K562 (cell line): ENCODE results near the gene MEF2C. TPM values are rescaled to one million over a fixed set of nuclear protein-coding genes. Genes with fewer than 3 reads are reported as not detected.

ENCODE experiments used
- ATF4 ChIP-seq: fragments of 450-650 bp; formaldehyde crosslinking; IDR thresholded peaks from 2 replicates; pipeline ENCODE4 v1.4.0; 2022; ENCODE audit warnings: mild to moderate bottlenecking, moderate library complexity
- CREB1 ChIP-seq, 2 experiments: sonication (generic) in 1 of 2; formaldehyde crosslinking in 1 of 2; IDR thresholded peaks; 2 replicates each; pipeline versions ENCODE4 v1.6.1 to v1.8.0; 2012 to 2022; ENCODE audit warnings: inconsistent platforms in 1 of 2, mild to moderate bottlenecking in 1 of 2, missing genetic modification reagents in 1 of 2, moderate library complexity in 1 of 2
- IRF9 ChIP-seq: fragments of 450-650 bp; IDR thresholded peaks from 2 replicates; pipeline ENCODE4 v1.6.1; 2016; ENCODE audit warnings: missing biosample characterization, missing genetic modification characterization
- KDM2B ChIP-seq: fragments of 250-450 bp; sonication (Bioruptor Pico); IDR thresholded peaks from 2 replicates; pipeline ENCODE4 v1.8.0; 2021; ENCODE audit warnings: mild to moderate bottlenecking, moderate library complexity
- MGA ChIP-seq: fragments of 450-650 bp; IDR thresholded peaks from 2 replicates; pipeline ENCODE4 v1.6.1; 2016; ENCODE audit warnings: mild to moderate bottlenecking, moderate library complexity
- MXD1 ChIP-seq: fragments of 250-450 bp; sonication (Bioruptor Pico); IDR thresholded peaks from 2 replicates; pipeline ENCODE4 v1.8.0; 2021; ENCODE audit warnings: borderline replicate concordance, mild to moderate bottlenecking, moderate library complexity; ENCODE audit not compliant: poor library complexity, severe bottlenecking
- NFE2 ChIP-seq: IDR thresholded peaks from 2 replicates; pipeline ENCODE4 v1.6.1; 2014; ENCODE audit warnings: antibody characterized with exemption, low read depth
- NRF1 ChIP-seq, 2 experiments: fragments of 450-650 bp; IDR thresholded peaks in 1 of 2; conservative IDR thresholded peaks in 1 of 2; 2 replicates each; pipeline ENCODE4 v1.6.1; 2014; ENCODE audit warnings: mild to moderate bottlenecking in 2 of 2
- PHF8 ChIP-seq: fragments of 200-600 bp; sonication (generic); IDR thresholded peaks from 2 replicates; pipeline ENCODE4 v1.6.1; 2012; ENCODE audit warnings: mixed run types, mild to moderate bottlenecking, inconsistent platforms, low read length, moderate library complexity, borderline replicate concordance
- ZBTB1 ChIP-seq: sonication (generic); formaldehyde crosslinking; IDR thresholded peaks from 2 replicates; pipeline ENCODE4 v1.8.1; 2023; ENCODE audit warnings: missing genetic modification reagents, low read depth, mild to moderate bottlenecking, borderline replicate concordance
- ZNF224 ChIP-seq: sonication (generic); formaldehyde crosslinking; IDR thresholded peaks from 2 replicates; pipeline ENCODE4 v1.8.0; 2022; ENCODE audit warnings: mild to moderate bottlenecking, missing genetic modification reagents
- ZNF263 ChIP-seq: sonication (generic); formaldehyde crosslinking; IDR thresholded peaks from 2 replicates; pipeline ENCODE4 v1.8.0; 2022; ENCODE audit warnings: mild to moderate bottlenecking, missing genetic modification reagents, borderline replicate concordance
- polyA plus RNA-seq, 8 experiments: library from polyadenylated mRNA; depleted of rRNA in 4 of 8; stranded (reverse) in 5 of 8; unstranded in 3 of 8; fragments of >200 nt; fragmentation: Nextera tagmentation in 2 of 8; fragmentation: Illumina TruSeq in 1 of 8; extraction: Ambion mirVana in 2 of 8; extraction: Trizol in 1 of 8; gene quantifications; 2 replicates each; pipeline versions ENCODE4 v1.2.1 to v1.2.3, GENCODE V29; 2011 to 2014; ENCODE audit warnings: inconsistent platforms in 1 of 8, missing spikeins in 1 of 8
- total RNA-seq, 7 experiments: library from RNA; depleted of rRNA in 6 of 7; stranded (reverse); fragments of >200 nt in 6 of 7; fragmentation: Illumina TruSeq in 2 of 7; extraction: Trizol in 2 of 7; gene quantifications; 2 replicates each; pipeline versions ENCODE4 v1.2.1 to v1.2.3, GENCODE V29; 2011 to 2021; ENCODE audit warnings: low replicate concordance in 1 of 7

MEF2C gene
- total and polyA plus RNA-seq, 9 of the 15 experiments (the other 6 are each of a cell fraction or from before 2014, with no cell fraction given), result 25.1 to 67.8 (median 58.3) TPM

- no peak for TF ChIP-seq MXD1 (CRISPR knock-in tag)
- TF ChIP-seq NRF1 (conservative IDR thresholded peaks at IDR 0.05 in 1 of 2, IDR thresholded peaks at IDR 0.05 in 1 of 2), result peak in 1 of 2 experiments; percentile 12; a peak in 1 of 4 replicates
- peak; percentile 76 for TF ChIP-seq MGA
- no peak for TF ChIP-seq IRF9 (tag)
- TF ChIP-seq KDM2B, result peak; percentile 56; the same call in 1 of the 2 replicates
- TF ChIP-seq NFE2, result no peak
- TF ChIP-seq PHF8, result peak; percentile 28
- TF ChIP-seq CREB1 (IDR thresholded peaks at IDR 0.05), result 0 out of 2 replicates have a peak, but pooled peaks have one; percentile 3
- TF ChIP-seq CREB1 (CRISPR knock-in tag; IDR thresholded peaks at IDR 0.05), result no peak
- TF ChIP-seq ZNF224 (CRISPR knock-in tag), result 0 out of 2 replicates have a peak, but pooled peaks have one; percentile 44
- TF ChIP-seq ATF4 (CRISPR knock-in tag), result no peak
- no peak for TF ChIP-seq ZBTB1 (CRISPR knock-in tag)
- peak; percentile 63 for TF ChIP-seq ZNF263 (CRISPR knock-in tag)
Measured at GRCh38 chr5:88883836-88884607, 1.0 kb upstream of the MEF2C start (continued).
